ENCODE data around the gene ABCB10. TPM values are rescaled to one million over a fixed set of nuclear protein-coding genes. Genes with fewer than 3 reads are reported as not detected.

The ABCB10 gene
- total RNA-seq, 2 experiments from 2014 or later: 30.7 to 32.1 TPM

- POLR2A ChIA-PET: no interaction called here
- Mint-ChIP-seq H3K4me3 (no peak overlapping the region), H3K27me3 (no peaks in the 10 kb centered on the region), H3K27ac (no peak overlapping the region), H3K4me1 (ENCODE audit: low read depth) (peaks cover 30% of the 10 kb centered on the region), H3K36me3 (ENCODE audit: low read depth) (peaks cover 16% of the 10 kb centered on the region), H3K9me3 (no peaks in the 10 kb centered on the region)
- CTCF ChIA-PET: no interaction called here
- DNase-seq (no peak), ATAC-seq (no peak)
- no peak for TF ChIP-seq CTCF (IDR thresholded peaks at IDR 0.05)
- intact Hi-C loops (cut with micrococcal nuclease): loop anchor here (10.0 kb wide), 1 partner anchor 72 kb away; the partner anchor contains the start of genes TAF5L and URB2
These were observed 5.8 kb downstream of the ABCB10 start for GRCh38 chr1:229552732-229553131.

DNA sequence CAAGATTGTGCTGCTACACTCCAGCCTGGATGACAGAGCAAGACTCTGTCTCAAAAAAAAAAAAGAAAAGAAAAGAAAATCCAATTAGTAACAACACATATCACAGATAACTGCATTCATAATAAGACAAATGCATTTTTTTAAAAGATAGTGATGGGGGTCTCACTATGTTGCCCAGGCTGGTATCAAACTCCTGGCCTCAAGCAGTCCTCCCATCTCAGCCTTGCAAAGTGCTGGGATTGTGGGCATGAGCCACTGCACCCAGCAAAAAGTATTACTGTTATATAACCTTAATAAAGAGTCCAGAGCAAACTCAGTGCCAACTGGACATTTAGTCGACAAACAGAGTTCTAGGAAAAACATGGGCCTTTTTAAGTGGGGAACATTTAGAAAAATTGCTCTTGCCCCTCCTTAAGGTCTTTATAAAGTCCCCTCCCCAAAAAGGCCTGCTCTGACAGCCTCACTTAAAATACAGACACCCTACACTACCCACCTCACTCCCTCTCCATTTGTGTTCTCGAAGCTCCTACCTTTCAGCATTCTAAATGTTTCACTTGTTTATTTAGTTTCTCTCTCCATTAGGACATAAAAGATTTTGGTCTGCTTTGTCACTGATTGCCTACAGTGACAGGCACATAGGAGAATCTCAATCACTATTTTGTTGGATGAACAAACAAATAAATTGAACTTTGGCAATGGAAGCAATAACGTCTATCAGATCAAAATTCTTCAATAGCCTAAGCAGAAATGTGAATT, 7.5 kb downstream of the ABCB10 start:
- peaks cover 18% of the 10 kb centered on the region for H3K4me1 Mint-ChIP-seq (ENCODE audit: low read depth)
- intact Hi-C loops (cut with micrococcal nuclease): loop anchor here (10.0 kb wide), 1 partner anchor 74 kb away; the partner anchor contains the start of genes TAF5L and URB2
- ATAC-seq (no peak), DNase-seq (no peak)
- H3K27me3 Mint-ChIP-seq: no peaks in the 10 kb centered on the region
- ChIA-PET POLR2A (interaction anchor here (0.6 kb wide), 1 partner anchor 302 kb away, joined by 3 read pairs; no protein-coding TSS in a partner anchor), CTCF (interaction anchor here (1.0 to 1.2 kb wide), 2 partner anchors 20 to 55 kb away, joined by 3 read pairs; no protein-coding TSS in a partner anchor)
- H3K4me3 Mint-ChIP-seq: no peak overlapping the region
- no peak for TF ChIP-seq CTCF (IDR thresholded peaks at IDR 0.05)
- no peaks in the 10 kb centered on the region for H3K9me3 Mint-ChIP-seq
- H3K36me3 Mint-ChIP-seq (ENCODE audit: low read depth): peaks cover 10% of the 10 kb centered on the region
- peak overlapping the region; percentile 3 for H3K27ac Mint-ChIP-seq

DNA sequence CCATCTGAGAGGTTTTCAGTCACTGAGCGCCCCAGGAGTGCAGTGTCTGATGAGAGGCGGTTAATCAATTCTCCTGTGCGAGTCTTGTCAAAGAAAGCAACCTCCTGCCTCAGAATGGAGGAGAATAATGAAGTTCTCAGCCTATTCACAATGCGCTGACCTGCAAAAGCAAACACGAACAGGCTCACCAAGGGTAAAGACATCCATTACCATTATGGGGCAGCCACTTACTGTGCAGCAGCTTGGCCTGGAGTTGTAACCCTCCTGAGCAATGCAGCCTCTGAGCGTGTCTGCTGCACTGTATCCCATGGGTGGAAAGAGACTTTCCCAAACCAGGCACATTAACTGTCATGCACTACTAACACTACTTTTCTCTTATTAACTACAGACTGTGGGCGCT, 11.0 kb downstream of the ABCB10 start:
- no peak for ATAC-seq
- no peaks in the 10 kb centered on the region for H3K9me3 Mint-ChIP-seq
- ChIA-PET POLR2A (no interaction called here), CTCF (interaction anchor here (0.9 kb wide), 1 partner anchor 11 kb away, joined by 3 read pairs; the partner anchor contains the start of gene ABCB10)
- peaks cover 25% of the 10 kb centered on the region for H3K4me1 Mint-ChIP-seq (ENCODE audit: low read depth)
- H3K4me3 Mint-ChIP-seq: no peak overlapping the region
- no peak for TF ChIP-seq CTCF (IDR thresholded peaks at IDR 0.05)
- DNase-seq: no peak
- intact Hi-C loops (cut with micrococcal nuclease): no loop called here
- H3K27ac Mint-ChIP-seq: no peak overlapping the region
- H3K27me3 Mint-ChIP-seq: no peaks in the 10 kb centered on the region
- H3K36me3 Mint-ChIP-seq (ENCODE audit: low read depth): peaks cover 36% of the 10 kb centered on the region

GRCh38 chr1:229544587-229544986, 13.9 kb downstream of the ABCB10 start:
- no peaks in the 10 kb centered on the region for H3K27me3 Mint-ChIP-seq
- peaks cover 50% of the 10 kb centered on the region for H3K36me3 Mint-ChIP-seq (ENCODE audit: low read depth)
- no peak overlapping the region for H3K27ac Mint-ChIP-seq
- no peak for TF ChIP-seq CTCF (IDR thresholded peaks at IDR 0.05)
- intact Hi-C loops (cut with micrococcal nuclease): no loop called here
- ChIA-PET CTCF (interaction anchor here (1.1 to 1.2 kb wide), 2 partner anchors 10 to 30 kb away, joined by 3 read pairs; no protein-coding TSS in a partner anchor), POLR2A (interaction anchor here (0.9 to 1.3 kb wide), 2 partner anchors 18 kb away, joined by 3 to 4 read pairs; no protein-coding TSS in a partner anchor)
- no peak for ATAC-seq
- no peak for DNase-seq
- peaks cover 32% of the 10 kb centered on the region for H3K4me1 Mint-ChIP-seq (ENCODE audit: low read depth)
- no peak overlapping the region for H3K4me3 Mint-ChIP-seq
- H3K9me3 Mint-ChIP-seq: no peaks in the 10 kb centered on the region

Data from activated CD8-positive, alpha-beta T cell treated with anti-CD3 and anti-CD28 coated beads for 36 hours (primary cell).